ENCODE results near the gene SPATA31C2.
"Not testable (repeated sequence)": the region's sequence is repeated elsewhere in the genome, so short reads cannot be mapped to it uniquely, and the experiment has no call there.

DNA sequence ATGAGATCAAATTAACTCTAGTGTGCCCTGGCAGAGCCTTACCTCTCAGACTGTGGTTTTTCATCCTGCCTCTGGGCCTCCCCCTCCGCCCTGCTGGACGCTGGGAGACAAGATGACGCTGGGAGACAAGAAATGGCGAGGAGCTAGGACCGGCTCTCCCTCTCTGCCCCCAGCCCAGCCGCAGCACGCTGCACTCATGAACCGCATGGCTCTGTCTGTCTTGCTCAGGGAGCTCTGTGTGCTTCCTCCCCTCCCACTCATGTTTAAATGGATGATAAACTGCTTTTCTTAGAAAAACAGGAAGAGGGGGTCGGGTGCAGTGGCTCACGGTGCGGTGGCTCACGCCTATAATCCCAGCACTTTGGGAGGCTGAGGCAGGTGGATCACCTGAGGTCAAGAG, 4.7 kb downstream of the SPATA31C2 start:
- TF ChIP-seq RAD21 (IDR thresholded peaks at IDR 0.05; ENCODE audit: low read length); MAFK (IDR thresholded peaks at IDR 0.05; ENCODE audit: low read depth, low read length): not testable (repeated sequence)
- TF ChIP-seq, protein P1, sequence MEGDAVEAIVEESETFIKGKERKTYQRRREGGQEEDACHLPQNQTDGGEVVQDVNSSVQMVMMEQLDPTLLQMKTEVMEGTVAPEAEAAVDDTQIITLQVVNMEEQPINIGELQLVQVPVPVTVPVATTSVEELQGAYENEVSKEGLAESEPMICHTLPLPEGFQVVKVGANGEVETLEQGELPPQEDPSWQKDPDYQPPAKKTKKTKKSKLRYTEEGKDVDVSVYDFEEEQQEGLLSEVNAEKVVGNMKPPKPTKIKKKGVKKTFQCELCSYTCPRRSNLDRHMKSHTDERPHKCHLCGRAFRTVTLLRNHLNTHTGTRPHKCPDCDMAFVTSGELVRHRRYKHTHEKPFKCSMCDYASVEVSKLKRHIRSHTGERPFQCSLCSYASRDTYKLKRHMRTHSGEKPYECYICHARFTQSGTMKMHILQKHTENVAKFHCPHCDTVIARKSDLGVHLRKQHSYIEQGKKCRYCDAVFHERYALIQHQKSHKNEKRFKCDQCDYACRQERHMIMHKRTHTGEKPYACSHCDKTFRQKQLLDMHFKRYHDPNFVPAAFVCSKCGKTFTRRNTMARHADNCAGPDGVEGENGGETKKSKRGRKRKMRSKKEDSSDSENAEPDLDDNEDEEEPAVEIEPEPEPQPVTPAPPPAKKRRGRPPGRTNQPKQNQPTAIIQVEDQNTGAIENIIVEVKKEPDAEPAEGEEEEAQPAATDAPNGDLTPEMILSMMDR (conservative IDR thresholded peaks at IDR 0.05; ENCODE audit: low read depth, low read length): not testable (repeated sequence)
- TF ChIP-seq, protein P2, sequence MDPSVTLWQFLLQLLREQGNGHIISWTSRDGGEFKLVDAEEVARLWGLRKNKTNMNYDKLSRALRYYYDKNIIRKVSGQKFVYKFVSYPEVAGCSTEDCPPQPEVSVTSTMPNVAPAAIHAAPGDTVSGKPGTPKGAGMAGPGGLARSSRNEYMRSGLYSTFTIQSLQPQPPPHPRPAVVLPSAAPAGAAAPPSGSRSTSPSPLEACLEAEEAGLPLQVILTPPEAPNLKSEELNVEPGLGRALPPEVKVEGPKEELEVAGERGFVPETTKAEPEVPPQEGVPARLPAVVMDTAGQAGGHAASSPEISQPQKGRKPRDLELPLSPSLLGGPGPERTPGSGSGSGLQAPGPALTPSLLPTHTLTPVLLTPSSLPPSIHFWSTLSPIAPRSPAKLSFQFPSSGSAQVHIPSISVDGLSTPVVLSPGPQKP (IDR thresholded peaks at IDR 0.05; ENCODE audit: borderline replicate concordance, low read depth, low read length): not testable (repeated sequence)
- TF ChIP-seq, protein P3, sequence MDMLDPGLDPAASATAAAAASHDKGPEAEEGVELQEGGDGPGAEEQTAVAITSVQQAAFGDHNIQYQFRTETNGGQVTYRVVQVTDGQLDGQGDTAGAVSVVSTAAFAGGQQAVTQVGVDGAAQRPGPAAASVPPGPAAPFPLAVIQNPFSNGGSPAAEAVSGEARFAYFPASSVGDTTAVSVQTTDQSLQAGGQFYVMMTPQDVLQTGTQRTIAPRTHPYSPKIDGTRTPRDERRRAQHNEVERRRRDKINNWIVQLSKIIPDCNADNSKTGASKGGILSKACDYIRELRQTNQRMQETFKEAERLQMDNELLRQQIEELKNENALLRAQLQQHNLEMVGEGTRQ (IDR thresholded peaks at IDR 0.05; ENCODE audit: low read depth, low read length): not testable (repeated sequence)
